ENCODE data around the gene MEX3D. TPM values are rescaled to one million over a fixed set of nuclear protein-coding genes. Genes with fewer than 3 reads are reported as not detected.

The MEX3D gene
- total and polyA plus RNA-seq, 3 donors from 2014 or later = 45.6 to 211 (median 127) TPM

DNA sequence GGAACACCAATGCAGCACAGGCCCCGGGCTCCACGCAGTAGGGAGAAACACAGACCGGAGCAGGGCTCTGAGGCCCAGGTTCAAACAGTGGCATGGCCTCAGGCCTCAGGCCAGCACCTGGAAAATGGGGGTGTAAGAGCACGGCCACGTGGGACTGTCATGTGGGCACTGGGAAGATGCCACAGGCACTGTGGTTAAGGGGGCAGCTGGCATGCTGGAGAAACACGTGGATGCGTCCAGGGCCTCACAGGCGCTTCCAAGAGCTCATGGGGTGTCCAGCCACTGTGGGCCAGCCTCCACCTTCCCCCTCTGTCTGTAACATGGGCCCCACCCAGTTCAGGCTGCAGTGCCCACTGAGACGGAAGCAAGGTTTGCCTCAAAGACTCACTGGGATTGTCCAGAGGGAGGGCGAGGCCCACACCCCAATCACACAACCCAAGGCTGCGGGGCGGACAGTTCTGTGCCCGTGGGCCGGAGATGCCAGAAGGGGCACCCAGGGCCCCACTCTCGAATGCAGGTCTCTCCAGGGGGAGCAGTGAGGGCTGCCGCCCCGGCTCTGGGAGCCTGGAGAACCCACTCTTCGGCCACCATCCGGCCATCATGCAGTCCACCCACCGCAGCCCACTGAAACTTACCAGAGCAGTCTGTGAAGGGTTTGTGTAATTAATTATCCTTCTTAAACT, 30.8 kb upstream of the MEX3D start:
- Histone ChIP-seq H3K27me3 (no peaks in the 10 kb centered on the region), H3K4me3 (no peak overlapping the region), H3K36me3 (ENCODE audit: low read depth, missing control alignments) (no peaks in the 10 kb centered on the region), H3K27ac (no peak overlapping the region), H3K9me3 (no peaks in the 10 kb centered on the region), H3K4me1 (peaks cover 7% of the 10 kb centered on the region)
- no peak for TF ChIP-seq POLR2A (IDR thresholded peaks at IDR 0.05)
- TF ChIP-seq, protein P1, sequence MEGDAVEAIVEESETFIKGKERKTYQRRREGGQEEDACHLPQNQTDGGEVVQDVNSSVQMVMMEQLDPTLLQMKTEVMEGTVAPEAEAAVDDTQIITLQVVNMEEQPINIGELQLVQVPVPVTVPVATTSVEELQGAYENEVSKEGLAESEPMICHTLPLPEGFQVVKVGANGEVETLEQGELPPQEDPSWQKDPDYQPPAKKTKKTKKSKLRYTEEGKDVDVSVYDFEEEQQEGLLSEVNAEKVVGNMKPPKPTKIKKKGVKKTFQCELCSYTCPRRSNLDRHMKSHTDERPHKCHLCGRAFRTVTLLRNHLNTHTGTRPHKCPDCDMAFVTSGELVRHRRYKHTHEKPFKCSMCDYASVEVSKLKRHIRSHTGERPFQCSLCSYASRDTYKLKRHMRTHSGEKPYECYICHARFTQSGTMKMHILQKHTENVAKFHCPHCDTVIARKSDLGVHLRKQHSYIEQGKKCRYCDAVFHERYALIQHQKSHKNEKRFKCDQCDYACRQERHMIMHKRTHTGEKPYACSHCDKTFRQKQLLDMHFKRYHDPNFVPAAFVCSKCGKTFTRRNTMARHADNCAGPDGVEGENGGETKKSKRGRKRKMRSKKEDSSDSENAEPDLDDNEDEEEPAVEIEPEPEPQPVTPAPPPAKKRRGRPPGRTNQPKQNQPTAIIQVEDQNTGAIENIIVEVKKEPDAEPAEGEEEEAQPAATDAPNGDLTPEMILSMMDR (IDR thresholded peaks at IDR 0.05) = no peak
- DNase-seq = no peak
- intact Hi-C loops (cut with DNase I; ENCODE audit: low total_unique reads) = no loop called here
- 83 to 88% methylated on average over 13 to 16 of the region's 20 CpGs for WGBS, 2 donors

DNA sequence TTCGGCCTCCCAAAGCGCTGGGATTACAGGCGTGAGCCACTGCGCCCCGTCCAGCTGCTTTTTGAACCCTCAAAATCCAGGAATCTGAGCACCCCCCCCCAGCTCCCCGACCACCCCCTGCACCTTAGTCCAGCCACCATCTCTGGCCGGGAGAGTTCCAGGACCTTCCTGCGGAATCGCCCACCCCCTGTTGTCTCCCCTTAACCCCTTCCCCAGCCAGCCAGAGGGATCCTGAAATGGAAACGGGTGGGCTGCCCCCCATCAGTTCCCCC, 25.3 kb upstream of the MEX3D start:
- Histone ChIP-seq H3K27ac (no peak overlapping the region), H3K36me3 (ENCODE audit: low read depth, missing control alignments) (no peaks in the 10 kb centered on the region), H3K4me3 (peak overlapping the region; percentile 65 to 79), H3K4me1 (peaks cover 15% of the 10 kb centered on the region), H3K9me3 (no peaks in the 10 kb centered on the region), H3K27me3 (no peaks in the 10 kb centered on the region)
- DNase-seq = no peak
- 37 to 45% methylated on average over 10 of the region's 10 CpGs for WGBS, 2 donors
- intact Hi-C loops (cut with DNase I; ENCODE audit: low total_unique reads) = no loop called here
- no peak for TF ChIP-seq POLR2A (IDR thresholded peaks at IDR 0.05)
- TF ChIP-seq, protein P1 (IDR thresholded peaks at IDR 0.05) = no peak

DNA sequence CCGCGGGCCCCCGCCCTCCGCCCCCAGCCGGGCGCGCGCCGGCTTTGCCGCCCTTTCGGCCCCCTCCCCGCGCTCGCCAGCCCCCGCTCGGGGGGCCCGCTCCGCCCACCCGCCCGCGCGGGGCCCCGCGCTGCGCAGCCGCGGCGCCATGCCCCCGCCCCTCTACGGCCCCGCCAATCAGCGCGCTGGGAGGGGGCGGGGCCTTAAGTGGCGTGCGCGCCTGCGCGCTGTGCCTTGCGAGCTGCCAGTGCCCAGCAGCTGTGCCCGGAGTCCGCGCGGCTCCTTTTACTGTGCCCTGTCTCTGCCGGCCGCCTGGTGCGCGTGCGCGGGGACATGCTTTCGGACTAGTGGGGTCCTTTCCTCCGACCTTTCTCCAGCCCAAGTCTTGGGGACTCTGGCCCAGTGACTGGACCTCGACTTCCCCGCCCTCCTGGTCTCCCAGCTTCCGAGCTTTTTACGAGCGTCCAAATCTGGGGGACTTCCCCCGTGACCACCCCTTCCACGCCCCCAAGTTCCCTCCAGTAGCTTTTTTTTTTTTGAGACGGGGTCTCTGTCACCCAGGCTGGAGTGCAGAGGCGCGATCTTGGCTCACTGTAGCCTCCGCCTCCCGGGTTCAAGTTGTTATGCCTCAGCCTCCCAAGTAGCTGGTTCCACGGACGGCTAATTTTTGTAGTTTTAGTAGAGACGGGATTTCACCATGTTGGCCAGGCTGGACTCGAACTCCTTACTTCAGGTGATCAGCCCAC, 24.8 kb upstream of the MEX3D start, which contains the start of gene MBD3:
MBD3 (minus strand) TSS at position 111 of the 746 bp plus-strand sequence. CDS start 234 bp downstream, outside the sequence.
- intact Hi-C loops (cut with DNase I; ENCODE audit: low total_unique reads) = no loop called here
- H3K27ac ChIP-seq = peak within 1 kb of the TSS; percentile 82 to 96
- no peaks in the 10 kb centered on the region for H3K9me3 ChIP-seq
- DNase-seq = peak; percentile 95
- peaks cover 15% of the 10 kb centered on the region for H3K4me1 ChIP-seq
- TF ChIP-seq POLR2A (IDR thresholded peaks at IDR 0.05) = no peak
- TF ChIP-seq, protein P1 (IDR thresholded peaks at IDR 0.05) = peak in 1 of 3 experiments; percentile 32
- no peaks in the 10 kb centered on the region for H3K36me3 ChIP-seq (ENCODE audit: low read depth, missing control alignments)
- no peaks in the 10 kb centered on the region for H3K27me3 ChIP-seq
- H3K4me3 ChIP-seq = peak within 1 kb of the TSS; percentile 79 to 89
- 3 to 4% methylated on average over 15 to 32 of the region's 68 CpGs for WGBS, 2 donors

DNA sequence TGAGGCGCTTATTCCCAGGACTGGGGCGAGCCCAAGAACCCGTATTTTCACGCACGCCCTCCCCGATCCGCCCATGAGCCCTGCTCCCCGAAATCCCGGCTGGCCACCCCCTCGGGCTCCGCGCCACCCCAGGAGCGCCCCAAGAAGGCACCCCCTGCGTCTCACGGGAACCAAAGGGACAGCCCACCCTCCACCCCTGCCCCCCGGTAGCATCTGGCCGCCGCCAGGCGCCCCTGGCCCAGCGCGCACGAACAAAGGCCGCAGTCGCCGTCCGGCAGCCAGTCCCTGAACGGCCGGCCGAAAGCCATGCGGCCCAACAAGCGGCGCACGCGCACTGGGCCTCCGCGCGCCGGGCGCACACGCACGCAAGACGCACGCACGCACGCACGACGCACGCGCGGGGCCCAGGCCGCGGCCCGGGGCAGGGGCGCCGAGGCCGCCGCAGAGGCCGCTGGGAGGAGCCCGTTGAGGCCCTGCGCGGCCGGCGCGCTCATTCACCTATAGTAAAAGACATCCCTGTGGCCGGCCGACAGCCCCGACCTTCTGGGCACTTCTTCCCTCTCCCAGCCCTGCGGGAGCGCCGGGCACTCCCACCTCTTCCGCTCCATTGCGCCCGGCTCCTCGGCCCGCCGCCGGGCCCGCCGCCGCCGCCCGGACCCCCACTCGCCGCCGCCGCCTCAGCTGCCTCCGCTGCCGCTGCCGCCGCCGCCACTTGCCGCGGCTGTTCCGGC, 24.1 kb upstream of the MEX3D start:
- TF ChIP-seq, protein P1 (IDR thresholded peaks at IDR 0.05) = peak in 1 of 3 experiments; percentile 19
- TF ChIP-seq POLR2A (IDR thresholded peaks at IDR 0.05) = no peak
- intact Hi-C loops (cut with DNase I; ENCODE audit: low total_unique reads) = no loop called here
- Histone ChIP-seq H3K27me3 (no peaks in the 10 kb centered on the region), H3K27ac (peak overlapping the region; percentile 82 to 96), H3K4me1 (peaks cover 15% of the 10 kb centered on the region), H3K9me3 (no peaks in the 10 kb centered on the region), H3K4me3 (peak overlapping the region; percentile 79 to 89), H3K36me3 (ENCODE audit: low read depth, missing control alignments) (no peaks in the 10 kb centered on the region)
- DNase-seq = peak; percentile 86
- 0% methylated on average over 11 to 84 of the region's 94 CpGs for WGBS, 2 donors
